ENCODE measurements around the gene C10orf105. TPM values are rescaled to one million over a fixed set of nuclear protein-coding genes. Genes with fewer than 3 reads are reported as not detected.

The C10orf105 gene
- total RNA-seq (2022; extraction: Qiagen RNA extraction): 0.02 TPM in 2 of 5 replicates, not detected in the others

DNA sequence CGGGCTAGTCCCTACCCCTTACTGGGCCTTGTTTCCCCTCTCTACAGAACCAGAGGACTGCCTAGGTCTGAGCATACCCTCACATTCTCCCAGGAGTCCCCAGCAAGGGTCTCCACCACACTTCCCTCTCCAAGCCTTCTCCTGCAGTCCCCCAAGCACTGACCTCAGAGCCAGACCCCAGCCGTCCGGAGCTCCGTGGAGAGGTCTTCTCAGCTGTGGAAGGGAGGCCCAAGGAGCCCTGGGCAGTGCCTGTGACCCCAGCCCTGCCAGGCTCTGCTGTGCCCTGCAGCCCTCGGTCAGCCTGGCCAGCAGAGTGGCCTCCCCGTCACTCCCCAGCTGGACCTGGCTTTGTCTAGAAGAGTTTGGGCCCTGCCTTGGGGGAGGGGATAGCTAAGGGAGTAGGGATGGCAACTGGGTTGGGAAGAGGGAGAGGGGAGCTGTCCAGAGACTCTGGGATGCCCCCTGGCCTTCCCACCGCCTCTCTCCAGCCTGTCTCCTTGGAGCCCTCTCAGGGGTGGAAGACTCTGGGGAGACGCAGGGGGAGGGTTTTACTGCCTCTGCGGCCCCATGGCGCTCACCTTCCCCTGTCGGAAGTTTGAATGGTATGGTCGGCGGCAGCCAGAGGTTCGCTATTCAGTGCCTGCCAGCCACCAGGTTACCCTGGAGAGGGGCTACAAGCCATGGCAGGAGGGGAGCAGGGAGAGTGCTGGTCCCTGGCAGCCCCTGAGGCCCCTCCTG lies at the start of gene C10orf105:
Gene C10orf105, minus strand, starts transcription at position 315 of the 738 bp plus-strand sequence. CDS start 3,441 bp downstream, outside the sequence.

Other genes with a start within 250 kb of the C10orf105 start
- 22.2 to 38.1 TPM (median 35.9 TPM) in 5 replicates for gene VSIR, start 53.7 kb upstream of the C10orf105 start, total RNA-seq (2022; extraction: Qiagen RNA extraction)
- 736 to 885 TPM (median 809 TPM) in 5 replicates for gene PSAP, start 131.5 kb upstream of the C10orf105 start, total RNA-seq (2022; extraction: Qiagen RNA extraction)
- 50.5 to 76.3 TPM (median 69.3 TPM) in 5 replicates for gene CHST3, start 244.6 kb upstream of the C10orf105 start, total RNA-seq (2022; extraction: Qiagen RNA extraction)